ENCODE results near the gene DMRTA1.
A peak's percentile ranks its signal among the peaks of the same experiment; 100 is the strongest.
"Not testable (repeated sequence)": the region's sequence is repeated elsewhere in the genome, so short reads cannot be mapped to it uniquely, and the experiment has no call there.

The DMRTA1 gene

GRCh38 chr9:22446589-22446949 lies at the start of gene DMRTA1:
Gene DMRTA1 (plus strand): TSS chr9:22446824. CDS start chr9:22447066, 242 bp downstream.
- Histone ChIP-seq H3K4me1 (ENCODE audit: control insufficient read depth, insufficient read depth, low read length) (peaks cover 5% of the 10 kb centered on the region), H3K4me3 (ENCODE audit: low read depth, low read length) (peak within 1 kb of the TSS; percentile 77), H3K9ac (ENCODE audit: low read depth, low read length) (peak within 1 kb of the TSS; percentile 67), H3K36me3 (ENCODE audit: control insufficient read depth, insufficient read depth, low read length) (no peaks in the 10 kb centered on the region), H3K9me3 (ENCODE audit: control insufficient read depth, insufficient read depth, low read length) (no peaks in the 10 kb centered on the region), H3K27me3 (ENCODE audit: control insufficient read depth, insufficient read depth, low read length) (no peaks in the 10 kb centered on the region)

- H3K9me3 ChIP-seq (ENCODE audit: control insufficient read depth, insufficient read depth, low read length), result no peaks in the 10 kb centered on the region
- no peaks in the 10 kb centered on the region for H3K4me1 ChIP-seq (ENCODE audit: control insufficient read depth, insufficient read depth, low read length)
- no peak overlapping the region for H3K9ac ChIP-seq (ENCODE audit: low read depth, low read length)
- H3K36me3 ChIP-seq (ENCODE audit: control insufficient read depth, insufficient read depth, low read length), result no peaks in the 10 kb centered on the region
- H3K4me3 ChIP-seq (ENCODE audit: low read depth, low read length), result no peak overlapping the region
- no peaks in the 10 kb centered on the region for H3K27me3 ChIP-seq (ENCODE audit: control insufficient read depth, insufficient read depth, low read length)
These were observed 45.0 kb upstream of the DMRTA1 start for GRCh38 chr9:22401671-22402070.

- H3K9ac ChIP-seq (ENCODE audit: low read depth, low read length), result no peak overlapping the region
- no peaks in the 10 kb centered on the region for H3K27me3 ChIP-seq (ENCODE audit: control insufficient read depth, insufficient read depth, low read length)
- H3K4me3 ChIP-seq (ENCODE audit: low read depth, low read length), result no peak overlapping the region
- H3K36me3 ChIP-seq (ENCODE audit: control insufficient read depth, insufficient read depth, low read length), result no peaks in the 10 kb centered on the region
- no peaks in the 10 kb centered on the region for H3K4me1 ChIP-seq (ENCODE audit: control insufficient read depth, insufficient read depth, low read length)
- no peaks in the 10 kb centered on the region for H3K9me3 ChIP-seq (ENCODE audit: control insufficient read depth, insufficient read depth, low read length)
These were observed 40.6 kb upstream of the DMRTA1 start for GRCh38 chr9:22405869-22406659.

GRCh38 chr9:22413884-22414283 lies 32.7 kb upstream of the DMRTA1 start:
- no peaks in the 10 kb centered on the region for H3K4me1 ChIP-seq (ENCODE audit: control insufficient read depth, insufficient read depth, low read length)
- no peak overlapping the region for H3K4me3 ChIP-seq (ENCODE audit: low read depth, low read length)
- H3K9me3 ChIP-seq (ENCODE audit: control insufficient read depth, insufficient read depth, low read length), result no peaks in the 10 kb centered on the region
- no peak overlapping the region for H3K9ac ChIP-seq (ENCODE audit: low read depth, low read length)
- H3K36me3 ChIP-seq (ENCODE audit: control insufficient read depth, insufficient read depth, low read length), result no peaks in the 10 kb centered on the region
- H3K27me3 ChIP-seq (ENCODE audit: control insufficient read depth, insufficient read depth, low read length), result no peaks in the 10 kb centered on the region

GRCh38 chr9:22415941-22416691 lies 30.5 kb upstream of the DMRTA1 start:
- Histone ChIP-seq H3K4me3 (ENCODE audit: low read depth, low read length) (no peak overlapping the region), H3K36me3 (ENCODE audit: control insufficient read depth, insufficient read depth, low read length) (no peaks in the 10 kb centered on the region), H3K9ac (ENCODE audit: low read depth, low read length) (no peak overlapping the region), H3K27me3 (ENCODE audit: control insufficient read depth, insufficient read depth, low read length) (no peaks in the 10 kb centered on the region), H3K4me1 (ENCODE audit: control insufficient read depth, insufficient read depth, low read length) (no peaks in the 10 kb centered on the region), H3K9me3 (ENCODE audit: control insufficient read depth, insufficient read depth, low read length) (no peaks in the 10 kb centered on the region)

GRCh38 chr9:22416692-22417060 lies 29.9 kb upstream of the DMRTA1 start:
- no peaks in the 10 kb centered on the region for H3K4me1 ChIP-seq (ENCODE audit: control insufficient read depth, insufficient read depth, low read length)
- H3K36me3 ChIP-seq (ENCODE audit: control insufficient read depth, insufficient read depth, low read length), result no peaks in the 10 kb centered on the region
- H3K9me3 ChIP-seq (ENCODE audit: control insufficient read depth, insufficient read depth, low read length), result no peaks in the 10 kb centered on the region
- H3K9ac ChIP-seq (ENCODE audit: low read depth, low read length), result no peak overlapping the region
- H3K4me3 ChIP-seq (ENCODE audit: low read depth, low read length), result no peak overlapping the region
- no peaks in the 10 kb centered on the region for H3K27me3 ChIP-seq (ENCODE audit: control insufficient read depth, insufficient read depth, low read length)

- Histone ChIP-seq H3K27me3 (ENCODE audit: control insufficient read depth, insufficient read depth, low read length) (no peaks in the 10 kb centered on the region), H3K36me3 (ENCODE audit: control insufficient read depth, insufficient read depth, low read length) (no peaks in the 10 kb centered on the region), H3K9ac (ENCODE audit: low read depth, low read length) (no peak overlapping the region), H3K4me3 (ENCODE audit: low read depth, low read length) (no peak overlapping the region), H3K4me1 (ENCODE audit: control insufficient read depth, insufficient read depth, low read length) (peaks cover 2% of the 10 kb centered on the region), H3K9me3 (ENCODE audit: control insufficient read depth, insufficient read depth, low read length) (no peaks in the 10 kb centered on the region)
These were observed 23.1 kb upstream of the DMRTA1 start for GRCh38 chr9:22423566-22423965.

GRCh38 chr9:22424616-22425015 lies 22.0 kb upstream of the DMRTA1 start:
- Histone ChIP-seq H3K27me3 (ENCODE audit: control insufficient read depth, insufficient read depth, low read length) (no peaks in the 10 kb centered on the region), H3K4me3 (ENCODE audit: low read depth, low read length) (no peak overlapping the region), H3K36me3 (ENCODE audit: control insufficient read depth, insufficient read depth, low read length) (no peaks in the 10 kb centered on the region), H3K4me1 (ENCODE audit: control insufficient read depth, insufficient read depth, low read length) (peaks cover 2% of the 10 kb centered on the region), H3K9ac (ENCODE audit: low read depth, low read length) (no peak overlapping the region), H3K9me3 (ENCODE audit: control insufficient read depth, insufficient read depth, low read length) (no peaks in the 10 kb centered on the region)

GRCh38 chr9:22425551-22425950 lies 21.1 kb upstream of the DMRTA1 start:
- Histone ChIP-seq H3K4me1 (ENCODE audit: control insufficient read depth, insufficient read depth, low read length) (peaks cover 2% of the 10 kb centered on the region), H3K36me3 (ENCODE audit: control insufficient read depth, insufficient read depth, low read length) (no peaks in the 10 kb centered on the region), H3K27me3 (ENCODE audit: control insufficient read depth, insufficient read depth, low read length) (no peaks in the 10 kb centered on the region), H3K9me3 (ENCODE audit: control insufficient read depth, insufficient read depth, low read length) (no peaks in the 10 kb centered on the region), H3K4me3 (ENCODE audit: low read depth, low read length) (no peak overlapping the region), H3K9ac (ENCODE audit: low read depth, low read length) (no peak overlapping the region)

GRCh38 chr9:22427226-22427880 lies 19.3 kb upstream of the DMRTA1 start:
- no peaks in the 10 kb centered on the region for H3K27me3 ChIP-seq (ENCODE audit: control insufficient read depth, insufficient read depth, low read length)
- H3K9ac ChIP-seq (ENCODE audit: low read depth, low read length), result no peak overlapping the region
- peaks cover 5% of the 10 kb centered on the region for H3K4me1 ChIP-seq (ENCODE audit: control insufficient read depth, insufficient read depth, low read length)
- no peak overlapping the region for H3K4me3 ChIP-seq (ENCODE audit: low read depth, low read length)
- H3K9me3 ChIP-seq (ENCODE audit: control insufficient read depth, insufficient read depth, low read length), result no peaks in the 10 kb centered on the region
- H3K36me3 ChIP-seq (ENCODE audit: control insufficient read depth, insufficient read depth, low read length), result no peaks in the 10 kb centered on the region

GRCh38 chr9:22433691-22434090 lies 12.9 kb upstream of the DMRTA1 start:
- H3K36me3 ChIP-seq (ENCODE audit: control insufficient read depth, insufficient read depth, low read length), result no peaks in the 10 kb centered on the region
- no peaks in the 10 kb centered on the region for H3K27me3 ChIP-seq (ENCODE audit: control insufficient read depth, insufficient read depth, low read length)
- no peaks in the 10 kb centered on the region for H3K9me3 ChIP-seq (ENCODE audit: control insufficient read depth, insufficient read depth, low read length)
- no peak overlapping the region for H3K9ac ChIP-seq (ENCODE audit: low read depth, low read length)
- H3K4me1 ChIP-seq (ENCODE audit: control insufficient read depth, insufficient read depth, low read length), result peaks cover 3% of the 10 kb centered on the region
- no peak overlapping the region for H3K4me3 ChIP-seq (ENCODE audit: low read depth, low read length)

- not testable (repeated sequence) for H3K9ac ChIP-seq (ENCODE audit: low read depth, low read length); H3K4me1 ChIP-seq (ENCODE audit: control insufficient read depth, insufficient read depth, low read length); H3K36me3 ChIP-seq (ENCODE audit: control insufficient read depth, insufficient read depth, low read length); H3K4me3 ChIP-seq (ENCODE audit: low read depth, low read length); H3K9me3 ChIP-seq (ENCODE audit: control insufficient read depth, insufficient read depth, low read length); H3K27me3 ChIP-seq (ENCODE audit: control insufficient read depth, insufficient read depth, low read length)
These were observed 11.4 kb upstream of the DMRTA1 start for GRCh38 chr9:22435252-22435651.

Measured in iPS-15b (cell line).